Measurements from ENCODE around the gene DET1.
A peak's percentile ranks its signal among the peaks of the same experiment; 100 is the strongest.
"Not testable (repeated sequence)": the region's sequence is repeated elsewhere in the genome, so short reads cannot be mapped to it uniquely, and the experiment has no call there.

The DET1 gene

GRCh38 chr15:88480981-88481380, 65.5 kb downstream of the DET1 start:
- POLR2A ChIA-PET = no interaction called here
- TF ChIP-seq CTCF (IDR thresholded peaks at IDR 0.05; ENCODE audit: insufficient read depth, low read length, missing control alignments) = no peak
- CTCF ChIA-PET = interaction anchor here (0.6 kb wide), 1 partner anchor 100 kb away, joined by 3 read pairs; no protein-coding TSS in a partner anchor
- no peak for DNase-seq (ENCODE audit: low read depth, low spot score)
- H3K4me3 ChIP-seq (ENCODE audit: low read depth, low read length) = no peak overlapping the region

- no peak for DNase-seq (ENCODE audit: low read depth, low spot score)
- ChIA-PET CTCF (interaction anchor here (1.5 to 3.9 kb wide), 3 partner anchors 10 to 356 kb away, joined by 3 to 36 read pairs (median 7); no protein-coding TSS in a partner anchor), POLR2A (no interaction called here)
- peak; percentile 4 for TF ChIP-seq CTCF (IDR thresholded peaks at IDR 0.05; ENCODE audit: insufficient read depth, low read length, missing control alignments)
- no peak overlapping the region for H3K4me3 ChIP-seq (ENCODE audit: low read depth, low read length)
Measured at GRCh38 chr15:88479169-88479568, 67.3 kb downstream of the DET1 start.

- ChIA-PET POLR2A (interaction anchor here (1.2 kb wide), 1 partner anchor 144 kb away, joined by 4 read pairs; the partner anchor contains the start of gene AEN), CTCF (interaction anchor here (1.1 to 3.9 kb wide), 6 partner anchors 9 to 357 kb away, joined by 3 to 36 read pairs (median 4); partner anchors contain the start of gene AEN)
- no peak for TF ChIP-seq CTCF (IDR thresholded peaks at IDR 0.05; ENCODE audit: insufficient read depth, low read length, missing control alignments)
- no peak overlapping the region for H3K4me3 ChIP-seq (ENCODE audit: low read depth, low read length)
- no peak for DNase-seq (ENCODE audit: low read depth, low spot score)
Measured at GRCh38 chr15:88477904-88478303, 68.6 kb downstream of the DET1 start.

- no peak for TF ChIP-seq CTCF (IDR thresholded peaks at IDR 0.05; ENCODE audit: insufficient read depth, low read length, missing control alignments)
- no peak for DNase-seq (ENCODE audit: low read depth, low spot score)
- ChIA-PET CTCF (interaction anchor here (0.7 to 3.9 kb wide), 12 partner anchors 8 to 416 kb away, joined by 3 to 36 read pairs (median 3); partner anchors contain the start of genes AEN and ISG20), POLR2A (no interaction called here)
- H3K4me3 ChIP-seq (ENCODE audit: low read depth, low read length) = no peak overlapping the region
Measured at GRCh38 chr15:88477126-88477525, 69.4 kb downstream of the DET1 start.

- CTCF ChIA-PET = interaction anchor here (0.6 to 3.9 kb wide), 10 partner anchors 12 to 417 kb away, joined by 3 to 36 read pairs (median 3); partner anchors contain the start of gene ISG20
- no peak for DNase-seq (ENCODE audit: low read depth, low spot score)
Measured at GRCh38 chr15:88476635-88477060, 69.8 kb downstream of the DET1 start.

GRCh38 chr15:88473661-88474293, 72.7 kb downstream of the DET1 start:
- DNase-seq (ENCODE audit: low read depth, low spot score); POLR2A ChIA-PET; H3K4me3 ChIP-seq (ENCODE audit: low read depth, low read length): not testable (repeated sequence)
- CTCF ChIA-PET = interaction anchor here (0.9 to 2.9 kb wide), 5 partner anchors 10 to 346 kb away, joined by 3 to 11 read pairs (median 4); no protein-coding TSS in a partner anchor

More at GRCh38 chr15:88476635-88477060, 69.8 kb downstream of the DET1 start:
- TF ChIP-seq CTCF (IDR thresholded peaks at IDR 0.05; ENCODE audit: insufficient read depth, low read length, missing control alignments) = peak; percentile 38
- POLR2A ChIA-PET = no interaction called here
- H3K4me3 ChIP-seq (ENCODE audit: low read depth, low read length) = no peak overlapping the region
